Superior temporal gyrus (tissue), 1 donor: ENCODE data around the gene SMCHD1.
"Not testable (repeated sequence)": the region's sequence is repeated elsewhere in the genome, so short reads cannot be mapped to it uniquely, and the experiment has no call there.

Experiments
- DNase-seq: peaks from one replicate; pipeline ENCODE4 v3.0.0-alpha.2; 2016; ENCODE audit errors: extremely low spot score

Gene SMCHD1

DNA sequence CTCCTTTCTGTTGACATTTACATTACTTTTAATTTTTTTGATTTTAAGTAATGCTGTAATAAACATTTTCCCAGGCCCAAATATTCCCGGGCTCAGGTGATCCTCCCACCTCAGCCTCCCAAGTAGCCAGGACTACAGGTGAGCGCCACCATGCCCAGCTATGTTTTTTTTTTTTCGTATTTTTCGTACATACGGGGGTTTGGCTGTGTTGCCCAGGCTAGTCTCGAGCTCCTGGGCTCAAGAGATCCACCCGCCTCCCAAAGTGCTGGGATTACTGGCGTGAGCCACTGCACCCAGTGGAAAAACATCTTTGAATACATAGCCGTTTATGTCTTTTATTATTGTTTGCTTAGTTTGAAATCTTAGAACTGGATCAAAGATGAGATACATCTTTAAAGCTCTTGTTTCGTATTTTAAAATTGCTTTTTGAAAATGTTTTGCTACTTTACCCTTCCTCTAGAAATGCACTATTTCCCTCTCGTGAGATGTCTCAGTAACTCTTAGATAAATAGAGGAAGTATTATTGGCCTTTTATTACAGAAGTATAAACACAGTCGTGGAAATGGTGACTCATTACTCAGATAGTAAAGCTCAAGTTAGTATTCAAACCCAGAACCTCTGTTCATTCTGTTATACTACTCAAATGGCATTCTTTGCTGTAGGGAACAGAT is 2.4 kb downstream of the SMCHD1 start:
- DNase-seq = no peak

GRCh38 chr18:2660849-2661248 is 5.3 kb downstream of the SMCHD1 start:
- not testable (repeated sequence) for DNase-seq

GRCh38 chr18:2662288-2662687 is 6.8 kb downstream of the SMCHD1 start:
- DNase-seq = not testable (repeated sequence)

- no peak for DNase-seq
Observed at GRCh38 chr18:2662990-2663389, 7.5 kb downstream of the SMCHD1 start.

DNA sequence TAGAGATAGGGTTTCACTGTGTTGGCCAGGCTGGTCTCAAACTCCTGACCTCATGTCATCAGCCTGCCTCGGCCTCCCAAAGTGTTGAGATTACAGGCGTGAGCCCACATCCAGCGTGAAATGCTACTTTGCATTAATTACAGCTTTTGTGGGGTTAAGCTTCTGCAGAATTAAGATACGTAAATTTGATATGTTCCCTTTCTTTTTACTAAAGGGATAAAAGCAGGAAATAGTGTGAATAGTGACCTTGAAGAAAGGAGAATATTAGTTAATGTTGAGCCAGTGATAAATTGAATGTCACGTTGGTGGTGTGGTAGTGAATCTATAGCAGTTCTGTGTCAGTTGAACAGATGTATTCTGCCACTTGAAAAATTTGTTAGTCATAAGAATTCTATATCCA is 16.9 kb downstream of the SMCHD1 start:
- DNase-seq = no peak

- no peak for DNase-seq
Observed at GRCh38 chr18:2672872-2673271, 17.3 kb downstream of the SMCHD1 start.

DNA sequence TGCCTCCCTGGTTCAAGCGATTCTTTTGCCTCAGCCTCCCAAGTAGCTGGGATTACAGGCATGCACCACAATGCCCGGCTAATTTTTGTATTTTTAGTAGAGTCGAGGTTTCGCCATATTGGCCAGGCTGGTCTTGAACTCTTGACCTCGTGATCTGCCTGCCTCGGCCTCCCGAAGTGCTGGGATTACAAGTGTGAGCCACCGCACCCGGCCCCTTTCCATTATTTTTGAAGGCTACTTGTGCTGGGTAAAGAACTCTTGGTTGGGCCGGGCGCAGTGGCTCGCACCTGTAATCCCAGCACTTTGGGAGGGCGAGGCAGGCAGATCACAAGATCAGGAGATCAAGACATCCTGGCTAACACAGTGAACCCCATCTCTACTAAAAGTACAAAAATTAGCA is 23.4 kb downstream of the SMCHD1 start:
- not testable (repeated sequence) for DNase-seq

DNA sequence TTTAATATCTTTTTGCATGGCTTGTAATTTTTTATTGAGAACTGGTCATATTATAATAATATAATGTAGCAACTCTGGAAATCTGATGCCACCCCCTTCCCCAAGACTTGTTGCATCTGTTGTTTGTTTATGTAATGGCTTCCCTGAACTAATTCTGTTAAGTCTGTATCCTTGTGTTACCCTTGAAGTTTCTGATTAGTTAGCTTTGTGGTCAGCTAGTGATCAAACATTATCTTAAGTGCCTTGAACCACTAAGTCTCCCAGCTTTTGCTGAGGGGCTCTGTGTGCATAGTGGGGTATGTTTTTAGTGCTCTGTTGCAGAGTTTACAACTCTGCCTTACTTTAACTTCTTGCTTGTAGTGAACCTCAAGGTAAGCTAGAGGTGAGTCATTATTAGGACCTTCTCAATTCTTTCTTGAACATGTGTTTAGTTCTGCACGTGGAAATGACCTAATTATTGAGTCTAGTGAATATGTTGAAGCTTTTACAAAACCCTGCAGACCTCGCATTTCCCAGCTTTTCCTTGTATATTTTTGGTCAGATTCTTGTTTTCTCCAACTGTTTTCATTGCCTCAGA is 24.8 kb downstream of the SMCHD1 start:
- no peak for DNase-seq

DNA sequence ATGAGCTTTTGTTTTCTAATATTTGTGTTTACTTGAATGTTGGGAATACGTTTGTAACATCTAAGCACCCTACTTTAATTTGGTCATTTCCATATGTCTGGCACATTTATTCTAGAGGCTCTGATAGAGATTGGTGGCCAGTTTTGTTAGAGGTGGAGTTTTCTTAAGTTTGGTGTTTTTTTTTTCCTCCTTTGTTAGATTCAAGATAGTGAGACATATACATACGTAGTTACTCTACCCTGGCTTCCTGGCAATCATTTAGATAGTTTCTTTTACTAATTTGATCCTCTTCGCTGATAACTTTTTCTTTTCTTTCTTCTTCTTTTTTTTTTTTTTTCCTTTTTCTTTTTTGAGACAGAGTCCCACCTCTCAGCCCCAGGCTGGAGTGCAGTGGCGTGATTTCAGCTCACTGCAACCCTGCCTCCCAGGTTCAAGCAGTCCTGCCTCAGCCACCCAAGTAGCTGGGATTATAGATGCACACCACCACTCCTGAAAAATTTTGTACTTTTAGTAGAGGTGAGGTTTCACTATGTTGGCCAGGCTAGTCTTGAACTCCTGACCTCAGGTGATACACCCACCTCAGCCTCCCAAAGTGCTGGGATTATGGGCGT is 26.6 kb downstream of the SMCHD1 start:
- DNase-seq = no peak

DNA sequence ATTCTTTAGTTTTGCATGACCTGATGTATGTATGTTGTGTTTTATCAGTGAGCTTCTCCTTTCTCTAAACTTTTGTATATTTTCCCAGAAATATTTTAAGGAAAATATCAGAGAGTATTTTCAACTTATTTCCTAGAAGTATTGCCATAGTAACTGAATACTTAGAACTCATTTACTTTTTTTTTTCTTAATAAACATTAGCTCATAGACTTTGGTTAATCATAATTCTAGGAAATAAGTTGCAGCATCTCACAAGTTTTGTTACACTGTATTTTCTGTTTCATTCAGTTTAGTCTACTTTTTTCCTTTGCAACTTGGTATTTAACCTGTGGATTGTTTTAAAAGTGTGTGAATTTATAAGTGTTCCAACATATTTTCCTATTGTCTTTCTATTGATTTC is 27.5 kb downstream of the SMCHD1 start:
- no peak for DNase-seq

DNA sequence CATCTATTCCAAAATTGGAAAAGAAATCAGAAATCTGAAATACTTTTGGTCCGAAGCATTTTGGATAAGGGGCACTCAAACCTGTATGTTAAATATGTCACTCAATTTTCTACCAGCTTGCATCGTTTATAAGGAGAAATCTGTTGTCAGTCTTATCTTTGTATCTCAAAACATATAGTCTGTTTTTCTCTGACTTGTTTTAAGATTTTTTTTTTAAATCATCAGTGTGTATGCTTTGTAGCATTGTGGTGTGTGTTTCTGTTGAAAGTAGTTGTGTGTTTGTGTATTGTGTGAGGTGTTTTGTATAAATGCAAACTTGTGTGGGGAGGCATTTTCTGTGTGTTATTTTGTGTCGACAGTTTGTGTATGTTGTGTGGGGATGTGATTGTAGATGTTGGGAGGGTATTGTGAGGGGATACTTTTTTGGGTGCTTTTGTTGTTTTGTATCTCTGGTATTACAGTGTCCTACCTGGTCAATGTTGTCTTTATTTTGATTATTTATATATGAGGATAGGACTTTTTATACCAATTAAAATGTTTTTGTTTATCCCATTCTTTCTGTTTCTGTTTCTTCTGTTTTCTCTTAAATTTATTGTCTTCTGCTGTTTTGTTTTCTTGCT is 30.9 kb downstream of the SMCHD1 start:
- no peak for DNase-seq

DNA sequence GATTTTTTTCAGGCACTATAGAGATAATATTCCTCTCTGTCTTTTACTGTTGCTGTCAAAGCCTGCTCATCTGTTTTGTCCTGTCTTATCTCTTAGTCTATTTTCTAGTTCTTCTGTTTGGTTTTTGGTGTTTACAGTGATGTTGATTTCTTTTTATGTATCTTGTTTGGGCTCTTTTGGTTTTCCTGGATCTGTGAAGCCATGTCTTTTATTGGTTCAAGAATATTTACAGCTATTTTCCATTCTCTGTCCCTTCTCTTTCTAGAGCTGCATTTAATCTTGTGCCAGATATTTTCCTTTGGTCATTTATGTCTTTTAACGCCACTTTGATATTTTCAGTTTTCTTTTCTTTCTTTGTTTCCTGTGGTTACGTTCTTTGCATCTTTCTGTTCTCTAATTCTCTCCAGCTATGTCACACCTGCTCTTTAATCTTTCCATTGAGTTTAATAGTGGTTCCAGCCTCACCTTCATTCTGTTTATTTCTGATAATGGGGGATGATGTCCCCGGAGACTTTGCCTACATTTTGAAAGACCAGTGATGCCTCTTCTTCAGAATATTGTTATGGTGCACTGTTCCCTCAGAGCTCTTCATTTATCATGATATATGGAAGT is 32.0 kb downstream of the SMCHD1 start:
- no peak for DNase-seq

DNA sequence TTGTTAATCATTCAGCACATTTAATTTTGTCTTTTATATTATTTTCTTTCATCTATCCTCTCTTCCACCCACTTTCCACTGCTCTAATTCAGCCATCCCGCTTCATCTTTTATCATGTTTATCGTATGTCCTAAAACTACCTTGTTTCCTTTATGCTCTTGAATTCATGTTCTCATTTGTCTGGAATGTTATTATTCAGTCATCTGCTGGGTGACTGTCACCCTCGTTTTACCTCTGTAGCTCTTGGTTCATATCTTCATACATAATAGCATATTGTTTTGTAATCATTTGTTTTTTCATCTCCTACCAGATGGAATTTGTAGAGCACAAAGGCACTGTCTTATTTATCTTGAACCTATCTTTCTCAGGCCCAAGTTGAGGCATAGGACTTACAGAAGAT is 37.0 kb downstream of the SMCHD1 start:
- DNase-seq = no peak

DNA sequence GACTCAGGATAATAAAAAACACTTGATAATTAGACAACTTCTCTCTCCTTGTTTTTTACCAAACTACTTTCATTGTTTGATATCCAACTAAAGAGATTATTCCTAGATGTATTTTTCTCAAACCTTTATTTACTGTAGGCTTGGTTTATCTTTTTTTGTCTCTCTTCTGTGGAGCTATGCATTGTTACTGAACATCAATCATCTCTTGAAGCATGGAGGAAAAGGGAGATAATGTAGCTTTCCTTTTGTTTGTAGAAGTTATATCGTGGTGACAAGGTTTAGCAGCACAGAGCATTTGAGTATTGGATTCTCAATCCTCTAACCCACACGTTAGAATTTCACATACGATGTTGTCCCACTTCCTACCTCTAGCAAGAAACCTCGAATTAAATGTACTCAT is 41.7 kb downstream of the SMCHD1 start:
- DNase-seq = no peak

DNA sequence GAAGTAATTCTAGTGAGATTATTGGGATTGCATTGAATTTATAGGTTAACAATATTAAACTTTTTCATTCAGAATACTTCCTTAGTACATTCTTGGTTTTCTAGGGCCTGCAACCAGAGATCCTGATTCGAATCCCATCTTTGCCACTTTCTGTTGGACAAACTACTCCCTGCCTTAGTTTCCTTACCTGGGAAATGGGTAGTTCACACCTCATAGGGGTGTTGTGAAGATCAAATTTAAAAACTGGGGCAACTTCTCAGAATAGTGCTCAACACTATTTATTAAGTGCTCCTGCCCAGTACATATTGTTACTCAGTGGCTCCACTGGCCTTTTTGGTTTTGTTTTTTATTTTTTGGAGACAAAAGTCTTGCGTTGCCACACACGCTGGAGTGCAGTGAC is 43.5 kb downstream of the SMCHD1 start:
- DNase-seq = no peak

- no peak for DNase-seq
Observed at GRCh38 chr18:2704541-2704940, 49.0 kb downstream of the SMCHD1 start.

GRCh38 chr18:2706903-2707302 is 51.4 kb downstream of the SMCHD1 start:
- no peak for DNase-seq

DNA sequence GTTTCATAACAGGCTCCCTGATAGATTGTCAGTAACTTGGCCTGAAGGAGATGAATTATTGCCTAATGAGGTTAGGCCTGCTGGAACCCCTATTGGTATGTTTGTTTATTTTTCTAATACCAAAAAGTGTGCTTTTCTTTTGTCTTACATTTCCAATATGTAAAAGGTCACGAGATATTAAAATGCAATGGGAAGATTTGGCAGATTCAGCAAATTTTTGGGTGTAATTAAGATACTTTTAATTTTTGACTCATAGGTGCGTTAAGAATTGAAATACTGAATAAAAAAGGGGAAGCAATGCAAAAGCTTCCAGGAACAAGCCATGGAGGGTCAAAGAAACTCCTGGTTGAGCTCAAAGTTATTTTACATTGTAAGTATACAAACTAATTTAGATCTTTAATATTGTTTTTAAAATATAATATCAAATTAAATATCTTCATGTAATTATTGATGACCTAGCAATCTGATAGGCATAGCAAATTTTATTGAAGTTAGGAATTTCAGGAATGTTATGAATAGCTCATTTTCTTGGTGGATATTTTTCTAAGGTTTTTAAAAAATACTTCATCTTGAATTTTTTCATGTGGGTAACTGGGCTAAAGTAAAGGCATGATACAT is 52.1 kb downstream of the SMCHD1 start:
- no peak for DNase-seq

DNA sequence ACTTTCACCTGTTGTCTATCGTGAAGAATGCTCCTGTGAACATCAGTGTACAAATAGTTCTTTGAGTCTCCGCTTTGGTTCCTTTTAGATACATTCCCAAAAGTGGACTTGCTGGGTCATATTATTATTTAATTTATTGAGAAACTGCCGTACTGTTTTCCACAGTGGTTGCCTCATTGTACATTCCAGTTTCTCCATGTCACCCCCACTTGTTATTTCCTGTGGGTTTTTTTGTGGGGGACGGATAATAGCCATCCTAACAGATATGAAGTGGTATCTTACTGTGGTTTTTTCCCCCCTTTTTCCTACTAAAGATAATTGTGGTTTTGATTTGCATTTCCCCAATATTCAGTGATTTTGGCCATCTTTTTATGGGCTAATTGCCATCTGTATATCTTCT is 53.8 kb downstream of the SMCHD1 start:
- DNase-seq = no peak

GRCh38 chr18:2714140-2714539 is 58.6 kb downstream of the SMCHD1 start:
- no peak for DNase-seq

DNA sequence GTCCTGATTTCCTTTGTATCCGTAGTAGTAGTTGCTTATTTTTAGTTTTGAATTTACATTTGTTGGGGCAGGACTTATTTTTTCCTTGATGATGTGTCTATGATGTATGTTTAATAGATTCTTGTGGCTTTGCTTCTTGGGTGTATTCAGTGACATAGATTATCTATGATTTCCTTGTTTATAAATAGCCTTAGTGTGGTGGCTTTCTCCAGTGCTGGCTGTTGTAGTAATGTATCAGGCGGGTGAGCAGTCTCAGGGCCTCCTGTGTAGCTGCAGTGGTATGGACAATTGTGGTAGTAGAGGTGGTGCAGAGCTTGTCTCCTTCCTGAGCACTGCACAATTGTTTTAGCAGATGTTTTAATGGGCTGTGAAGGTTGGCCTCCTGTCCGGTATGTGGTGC is 60.5 kb downstream of the SMCHD1 start:
- no peak for DNase-seq
